Measurements from ENCODE around the gene CTU2. TPM values are rescaled to one million over a fixed set of nuclear protein-coding genes. Genes with fewer than 3 reads are reported as not detected.

Gene CTU2
- total and polyA plus RNA-seq, 2 of the 8 experiments (the other 6 are each of a cell fraction or from before 2014, with no cell fraction given) = 32.7 to 42.9 TPM

GRCh38 chr16:88724855-88725555 lies 18.7 kb downstream of the CTU2 start (continued):
- TF ChIP-seq POLR2AphosphoS5 (IDR thresholded peaks at IDR 0.05; ENCODE audit: low read depth, low read length) (no peak), ATF3 (IDR thresholded peaks at IDR 0.05; ENCODE audit: insufficient read depth, low read depth, low read length) (no peak), CBX8 (IDR thresholded peaks at IDR 0.05; ENCODE audit: borderline replicate concordance, low read depth, low read length) (no peak), TEAD4 (IDR thresholded peaks at IDR 0.05; ENCODE audit: low read depth, low read length) (no peak), E2F6 (IDR thresholded peaks at IDR 0.05) (no peak)

Measured in H1 (cell line).